ENCODE data around the gene LY6G6C. TPM values are rescaled to one million over a fixed set of nuclear protein-coding genes. Genes with fewer than 3 reads are reported as not detected.

The LY6G6C gene
- total and polyA plus RNA-seq, 2 of the 4 experiments (the other 2 are of a cell fraction) = not detected

DNA sequence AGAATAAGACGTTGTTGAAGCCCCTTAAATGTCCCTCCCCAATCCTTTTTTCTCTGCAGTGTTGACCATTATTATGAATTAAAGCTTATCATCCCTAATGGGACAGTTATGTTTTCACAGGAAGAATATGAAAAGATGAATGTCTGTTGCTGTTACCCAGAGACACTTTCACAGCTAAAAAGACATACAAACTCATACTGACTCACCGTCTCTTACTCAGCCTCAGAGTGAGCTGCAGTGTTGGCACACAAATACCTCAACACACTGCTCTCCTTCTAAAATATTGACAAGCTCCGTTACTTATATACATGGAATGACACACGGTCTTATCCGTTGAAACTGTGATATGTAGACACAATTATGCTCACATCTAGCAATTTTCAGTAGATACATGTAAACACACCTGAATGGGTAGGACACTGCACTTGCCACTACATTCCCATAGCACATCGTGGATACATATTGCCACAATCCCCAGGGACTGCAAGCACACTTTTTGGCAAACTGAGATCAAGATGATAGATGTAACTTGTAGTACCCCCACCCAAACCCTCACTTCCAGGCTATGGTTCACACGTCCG lies 31.3 kb upstream of the LY6G6C start:
- H3K27me3 ChIP-seq (ENCODE audit: control insufficient read depth, insufficient read depth, low read length) = no peaks in the 10 kb centered on the region
- in situ Hi-C loops (cut with MboI; ENCODE audit: low sequenced_read_pairs) (no loop called here), dilution Hi-C loops (cut with HindIII; ENCODE audit: low sequenced_read_pairs, unreplicated experiment) (no loop called here), intact Hi-C loops (cut with micrococcal nuclease) (no loop called here)
- H3K56ac ChIP-seq (ENCODE audit: extremely low read depth, insufficient read depth, low read length) = no peak overlapping the region
- H2AK9ac ChIP-seq (replicated peaks; ENCODE audit: low read depth, low read length, poor library complexity) = peak overlapping the region; percentile 59
- peak overlapping the region; percentile 25; the same call in 1 of the 2 replicates for H3K4me2 ChIP-seq (ENCODE audit: low read depth, low read length)
- H2AFZ ChIP-seq (replicated peaks; ENCODE audit: low read length, poor library complexity) = no peak overlapping the region
- no peak overlapping the region for H3K9ac ChIP-seq (ENCODE audit: low read depth, low read length)
- peak overlapping the region; percentile 9; the same call in 1 of the 2 replicates for H3K4ac ChIP-seq (ENCODE audit: low read depth, low read length)
- H3K9me1 ChIP-seq (ENCODE audit: insufficient read depth, low read length) = peaks cover 6% of the 10 kb centered on the region
- H3K4me1 ChIP-seq (ENCODE audit: control insufficient read depth, insufficient read depth, low read length) = peaks cover 5% of the 10 kb centered on the region
- no peak overlapping the region for H3K18ac ChIP-seq (ENCODE audit: low read depth, low read length)
- no peak overlapping the region for H2BK5ac ChIP-seq (ENCODE audit: low read depth, low read length, poor library complexity, severe bottlenecking)
- 0 out of 2 replicates have a peak overlapping the region, but pooled peaks have one; percentile 8 for H2BK20ac ChIP-seq (ENCODE audit: low read depth, low read length)
- H3K36me3 ChIP-seq (ENCODE audit: control insufficient read depth, insufficient read depth, low read length) = no peaks in the 10 kb centered on the region; the same call in 1 of the 2 replicates
- H2BK120ac ChIP-seq (ENCODE audit: low read depth, low read length) = no peak overlapping the region
- CTCF ChIA-PET = interaction anchor here (1.5 kb wide), 1 partner anchor 17 kb away, joined by 5 read pairs; no protein-coding TSS in a partner anchor
- no peak overlapping the region for H4K8ac ChIP-seq (ENCODE audit: low read depth in 2 of 2, low read length in 2 of 2)
- peaks cover 3% of the 10 kb centered on the region; the same call in 1 of the 2 replicates for H4K20me1 ChIP-seq (ENCODE audit: insufficient read depth, low read length)
- TF ChIP-seq FOS (IDR thresholded peaks at IDR 0.05; ENCODE audit: low read depth, low read length) (peak; percentile 70), CTCF (conservative IDR thresholded peaks at IDR 0.05; ENCODE audit: low read depth, low read length) (no peak), CHD1 (IDR thresholded peaks at IDR 0.05; ENCODE audit: low read depth, low read length) (no peak), MXI1 (IDR thresholded peaks at IDR 0.05; ENCODE audit: borderline replicate concordance, low read depth, low read length) (no peak), CEBPB (IDR thresholded peaks at IDR 0.05; ENCODE audit: low read depth, low read length) (peak; percentile 60; the same call in 1 of the 2 replicates), BHLHE40 (IDR thresholded peaks at IDR 0.05; ENCODE audit: low read depth, low read length) (peak; percentile 26; the same call in 1 of the 2 replicates)
- H2BK15ac ChIP-seq (ENCODE audit: low read depth, low read length) = no peak overlapping the region; the same call in 2 of the 3 replicates
- peak overlapping the region; percentile 46; the same call in 1 of the 2 replicates for H2AK5ac ChIP-seq (ENCODE audit: low read depth, low read length)
- H3K27ac ChIP-seq (ENCODE audit: insufficient read depth, low read length) = no peak overlapping the region
- H4K91ac ChIP-seq (ENCODE audit: insufficient read depth, low read depth, low read length) = no peak overlapping the region
- no TSS peak for BruUV-seq (replicated peaks)
- WGBS, 2 experiments (ENCODE audit: extremely low coverage in 2 of 2, insufficient read length in 1 of 2) = no CpG with 5 or more reads among the region's 8 CpGs
- no peak overlapping the region for H4K5ac ChIP-seq (ENCODE audit: low read depth, low read length)
- H3K23ac ChIP-seq (ENCODE audit: low read depth, low read length) = no peak overlapping the region; the same call in 1 of the 2 replicates
- POLR2A ChIA-PET (ENCODE audit: unreplicated experiment) = no interaction called here
- H3K14ac ChIP-seq (replicated peaks; ENCODE audit: low read depth, low read length) = no peak overlapping the region
- no peaks in the 10 kb centered on the region for H3K9me3 ChIP-seq (ENCODE audit: control insufficient read depth, insufficient read depth, low read length)
- H3K79me1 ChIP-seq (ENCODE audit: low read depth in 1 of 2, low read length in 2 of 2) = 0 out of 4 replicates have a peak, but pooled peaks cover 0 to 12% of the 10 kb centered on the region in 2 experiments
- no peak overlapping the region for H3K4me3 ChIP-seq (ENCODE audit: insufficient read depth, low read depth, low read length)
- ATAC-seq (ENCODE audit: low read depth) = peak; percentile 95
- DNase-seq = peak; percentile 90
